GM21447 (cell line): Measurements from ENCODE around the gene LPP.

Source experiments
- ATAC-seq: cut with Tn5 transposase; IDR thresholded peaks from one replicate; pipeline ENCODE4 v1.9.1; 2021; ENCODE audit not compliant: unreplicated experiment

Gene LPP

DNA sequence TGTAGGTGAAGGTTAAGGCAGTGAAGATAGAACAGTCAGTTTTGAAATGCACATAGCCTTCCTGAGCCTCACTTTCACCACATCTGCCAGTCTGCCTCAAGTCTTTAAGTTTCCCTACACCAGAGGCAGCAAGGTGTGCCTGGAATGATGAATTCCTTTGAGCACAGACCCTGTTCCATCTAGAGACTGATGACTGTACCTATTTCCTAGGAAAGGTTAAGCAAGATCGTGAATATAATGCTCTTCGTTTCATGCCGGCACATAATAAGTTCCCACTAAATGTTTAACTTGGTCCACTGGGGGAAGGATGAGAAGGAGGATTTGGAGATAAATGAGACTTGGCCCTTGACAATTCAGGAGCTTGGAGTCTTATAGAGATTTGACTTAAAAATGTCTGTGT, 141.9 kb downstream of the LPP start:
- ATAC-seq: no peak

DNA sequence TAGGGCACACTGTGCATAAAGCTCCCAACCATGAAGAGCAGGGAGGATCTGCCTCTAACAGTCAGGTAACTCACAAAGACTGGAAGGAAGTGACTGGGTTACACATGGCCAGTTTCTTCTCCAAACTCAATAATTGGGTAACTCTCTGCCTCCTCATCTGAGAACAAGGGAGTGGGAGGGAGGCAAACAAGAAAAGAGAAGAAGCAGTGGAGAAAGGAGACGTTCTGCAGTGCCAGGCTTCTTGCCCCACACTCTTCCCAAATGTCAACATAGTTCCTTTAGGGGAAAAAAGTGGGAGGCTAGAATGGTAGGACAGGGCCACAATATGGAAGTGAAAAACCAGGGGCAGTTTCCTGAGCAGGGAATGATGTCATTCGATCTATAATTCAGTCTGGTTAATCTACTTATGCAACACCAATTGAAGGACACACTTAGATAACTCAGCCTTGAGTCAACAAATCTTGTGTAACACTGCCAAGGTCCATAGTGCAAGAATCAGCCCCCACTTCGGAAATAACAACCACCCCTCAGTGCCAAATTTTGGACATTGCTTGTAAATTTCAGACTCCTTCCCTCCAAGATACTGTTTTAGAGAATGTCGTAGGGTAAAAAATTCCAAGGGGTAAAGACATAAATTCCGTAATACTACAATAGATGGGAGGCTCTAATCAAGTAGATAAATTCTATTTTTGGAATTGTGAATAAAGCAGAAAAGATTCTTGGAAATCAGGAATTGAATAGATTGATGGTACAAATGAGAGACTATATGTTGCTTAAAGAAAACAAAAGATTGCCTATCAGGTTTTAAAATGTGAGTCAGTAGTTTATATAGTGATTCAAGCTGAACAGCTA, 143.0 kb downstream of the LPP start:
- no peak for ATAC-seq

GRCh38 chr3:188298585-188298984, 144.6 kb downstream of the LPP start:
- ATAC-seq: no peak

DNA sequence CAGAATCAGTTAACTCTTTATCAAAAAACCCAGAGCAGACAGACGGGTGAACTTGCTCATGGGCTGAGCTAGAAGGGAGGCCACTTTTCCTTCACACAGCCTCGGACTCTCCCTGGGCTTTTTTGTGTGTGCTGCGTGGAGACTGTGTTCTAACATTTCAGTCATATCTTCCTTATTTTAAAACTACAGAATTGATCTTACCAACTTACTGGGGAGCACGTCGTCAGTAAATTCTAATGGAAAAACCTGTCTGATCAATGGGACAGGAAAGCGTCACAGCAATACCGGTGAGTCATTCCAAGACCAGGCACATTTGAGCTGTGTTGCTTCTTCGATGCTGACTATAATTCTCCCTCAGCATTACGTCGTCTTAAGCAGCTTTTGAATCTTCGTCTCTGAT, 145.1 kb downstream of the LPP start:
- no peak for ATAC-seq

GRCh38 chr3:188299708-188300107, 145.8 kb downstream of the LPP start:
- ATAC-seq: no peak

GRCh38 chr3:188301147-188301546, 147.2 kb downstream of the LPP start:
- ATAC-seq: no peak

GRCh38 chr3:188303286-188303799, 149.4 kb downstream of the LPP start:
- no peak for ATAC-seq

GRCh38 chr3:188303823-188304222, 149.9 kb downstream of the LPP start:
- ATAC-seq: no peak

DNA sequence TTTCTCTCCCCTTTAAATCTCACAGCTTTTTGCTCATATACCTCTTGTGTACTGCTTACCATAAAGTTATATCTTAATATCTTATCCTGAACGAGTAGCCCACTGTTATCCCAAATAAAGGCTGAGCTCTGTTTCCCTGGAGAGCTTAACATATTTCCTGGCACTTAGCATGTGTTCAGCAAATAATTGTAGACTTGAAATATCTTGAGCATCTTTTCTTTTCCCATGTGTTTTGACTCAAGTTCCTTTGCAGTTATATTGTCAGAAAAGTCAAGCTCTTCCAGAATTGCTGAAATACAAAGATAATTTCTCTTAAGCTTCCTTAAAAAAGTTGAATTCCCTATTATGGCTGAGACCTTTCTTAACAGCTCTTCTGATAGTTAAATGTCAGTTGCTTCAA, 150.5 kb downstream of the LPP start:
- ATAC-seq: no peak

GRCh38 chr3:188305220-188305619, 151.3 kb downstream of the LPP start:
- no peak for ATAC-seq

- ATAC-seq: no peak
These were observed 152.6 kb downstream of the LPP start for GRCh38 chr3:188306435-188307005.

DNA sequence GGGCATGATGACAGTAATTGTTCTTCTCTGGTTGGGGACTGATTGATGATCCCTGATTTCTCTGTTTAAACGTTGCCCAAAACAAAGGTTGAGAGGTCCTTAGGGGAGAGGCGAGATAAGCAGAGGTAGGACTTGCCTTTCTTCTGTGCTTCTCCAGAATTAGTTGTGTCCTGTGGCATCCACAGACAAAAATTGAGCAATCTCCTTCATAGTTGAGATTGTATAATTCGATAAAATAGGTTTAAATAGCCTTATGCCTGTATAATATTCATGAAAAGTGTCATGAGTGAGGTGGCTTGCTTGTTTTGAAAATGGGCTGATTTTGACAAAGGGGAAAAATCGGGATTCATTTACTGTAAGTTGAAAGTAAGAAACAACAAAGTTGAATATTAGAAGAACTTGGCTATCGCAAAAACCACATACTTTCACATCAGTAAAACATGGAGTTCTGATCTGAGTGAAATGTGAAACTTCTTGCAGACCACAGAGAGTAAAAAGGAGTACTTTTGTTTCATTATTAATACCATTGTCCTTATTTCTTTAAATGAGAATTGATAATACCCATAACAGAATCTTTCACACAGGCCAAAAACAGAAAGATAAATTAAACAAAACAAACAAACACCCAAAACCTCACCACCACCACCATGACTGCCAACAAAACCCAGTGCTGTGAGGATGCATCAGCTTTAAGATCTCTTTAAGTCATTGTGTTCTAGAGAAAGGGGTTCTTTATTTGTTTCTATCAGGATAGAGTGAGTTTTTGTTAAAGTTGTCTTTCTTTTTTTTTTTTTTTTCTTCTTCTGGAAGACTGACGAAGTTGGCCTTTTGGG, 155.7 kb downstream of the LPP start:
- ATAC-seq: peak; percentile 99

GRCh38 chr3:188310270-188310710, 156.3 kb downstream of the LPP start:
- no peak for ATAC-seq

GRCh38 chr3:188315553-188315952, 161.6 kb downstream of the LPP start:
- no peak for ATAC-seq

DNA sequence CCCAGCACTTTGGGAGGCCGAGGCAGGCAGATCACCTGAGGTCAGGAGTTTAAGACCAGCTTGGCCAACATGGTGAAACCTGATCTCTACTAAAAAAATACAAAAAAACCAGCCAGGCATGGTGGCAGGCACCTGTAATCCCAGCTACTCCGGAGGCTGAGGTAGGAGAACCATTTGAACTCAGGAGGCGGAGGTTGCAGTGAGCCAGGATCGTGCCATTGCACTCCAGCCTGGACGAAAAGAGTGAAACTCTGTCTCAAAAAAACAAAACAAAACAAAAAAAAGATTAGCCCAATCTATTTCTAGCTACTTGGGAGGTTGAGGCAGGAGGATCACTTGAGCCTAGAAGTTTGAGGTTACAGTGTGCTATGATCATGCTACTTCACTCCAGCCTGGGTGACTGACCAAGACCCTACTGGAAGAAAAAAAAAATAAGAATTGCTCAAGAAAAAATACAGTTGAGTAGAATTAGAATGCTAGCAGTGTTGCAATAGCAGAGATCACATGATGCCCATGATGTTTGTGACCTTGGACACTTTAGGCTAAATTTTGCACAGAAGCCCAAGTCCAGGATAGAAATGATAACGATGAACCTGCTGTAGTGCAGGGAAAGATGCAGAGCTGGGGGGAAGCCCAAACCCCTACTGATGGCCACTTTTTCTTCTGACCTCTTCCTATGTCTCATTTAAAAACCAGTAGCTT, 162.2 kb downstream of the LPP start:
- no peak for ATAC-seq

DNA sequence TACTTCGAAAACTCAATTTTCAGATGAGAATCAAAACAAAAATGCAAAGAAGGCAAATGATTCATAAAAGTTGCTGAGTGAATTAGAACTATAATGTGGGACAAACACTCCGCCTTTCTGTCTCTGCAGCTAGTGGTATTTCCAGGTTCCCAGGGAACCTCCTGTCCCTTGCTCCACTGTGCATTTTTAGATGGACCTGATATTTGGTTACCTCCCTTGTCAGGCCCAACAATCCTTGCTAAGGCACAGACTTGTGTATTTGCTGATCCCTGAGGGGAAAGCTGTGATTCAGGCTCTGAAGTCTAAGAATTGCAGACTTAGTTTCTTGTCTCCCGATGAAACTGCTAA, 162.7 kb downstream of the LPP start:
- no peak for ATAC-seq

GRCh38 chr3:188319569-188319968, 165.6 kb downstream of the LPP start:
- ATAC-seq: no peak

DNA sequence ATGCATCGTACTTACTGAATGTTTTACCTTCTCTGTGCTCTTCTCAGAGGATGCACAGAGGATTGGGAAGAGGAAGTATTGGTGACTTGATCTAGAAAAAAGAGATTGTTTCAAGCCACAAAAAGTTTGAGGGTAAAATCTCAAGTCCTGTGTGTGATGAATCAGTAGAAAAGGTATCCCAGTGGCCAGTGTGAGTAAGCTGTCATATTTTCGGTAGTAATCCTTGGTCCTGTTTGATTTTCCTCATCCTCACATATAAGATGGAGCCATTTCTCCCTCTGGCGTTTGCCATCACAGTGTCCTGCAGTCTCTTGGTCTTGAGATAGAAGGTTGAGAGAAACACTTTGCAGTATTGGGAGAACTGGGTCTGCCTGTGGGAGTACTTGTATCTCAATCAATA, 166.8 kb downstream of the LPP start:
- no peak for ATAC-seq

DNA sequence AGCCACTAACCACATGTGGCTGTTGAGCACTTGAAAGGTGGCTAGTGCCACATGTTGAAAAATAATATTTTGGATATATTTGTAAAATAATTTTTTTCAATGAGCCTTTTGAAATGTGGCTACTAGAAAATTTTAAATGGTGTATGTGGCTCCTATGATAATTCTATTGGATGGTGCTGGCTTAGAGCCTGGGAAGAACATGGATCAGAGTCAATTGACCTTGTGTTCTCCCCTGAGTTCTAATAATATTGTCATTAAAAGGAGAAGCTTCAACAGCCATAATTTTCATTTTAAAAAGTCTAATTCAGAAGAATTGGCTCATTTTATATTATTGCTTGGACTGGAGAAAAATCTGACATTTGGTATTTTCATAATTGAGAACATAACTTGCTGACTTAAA, 167.3 kb downstream of the LPP start:
- no peak for ATAC-seq

- no peak for ATAC-seq
These were observed 168.4 kb downstream of the LPP start for GRCh38 chr3:188322135-188322887.
